GOT3 (cell line): Measurements from ENCODE around the gene EIF4G1.
"Not testable (repeated sequence)": the region's sequence is repeated elsewhere in the genome, so short reads cannot be mapped to it uniquely, and the experiment has no call there.

Experiments used
- DNase-seq: peaks from one replicate; lab custom pipeline; 2025; ENCODE audit warnings: mixed read lengths; lab: John Stamatoyannopoulos, UW

Gene EIF4G1

DNA sequence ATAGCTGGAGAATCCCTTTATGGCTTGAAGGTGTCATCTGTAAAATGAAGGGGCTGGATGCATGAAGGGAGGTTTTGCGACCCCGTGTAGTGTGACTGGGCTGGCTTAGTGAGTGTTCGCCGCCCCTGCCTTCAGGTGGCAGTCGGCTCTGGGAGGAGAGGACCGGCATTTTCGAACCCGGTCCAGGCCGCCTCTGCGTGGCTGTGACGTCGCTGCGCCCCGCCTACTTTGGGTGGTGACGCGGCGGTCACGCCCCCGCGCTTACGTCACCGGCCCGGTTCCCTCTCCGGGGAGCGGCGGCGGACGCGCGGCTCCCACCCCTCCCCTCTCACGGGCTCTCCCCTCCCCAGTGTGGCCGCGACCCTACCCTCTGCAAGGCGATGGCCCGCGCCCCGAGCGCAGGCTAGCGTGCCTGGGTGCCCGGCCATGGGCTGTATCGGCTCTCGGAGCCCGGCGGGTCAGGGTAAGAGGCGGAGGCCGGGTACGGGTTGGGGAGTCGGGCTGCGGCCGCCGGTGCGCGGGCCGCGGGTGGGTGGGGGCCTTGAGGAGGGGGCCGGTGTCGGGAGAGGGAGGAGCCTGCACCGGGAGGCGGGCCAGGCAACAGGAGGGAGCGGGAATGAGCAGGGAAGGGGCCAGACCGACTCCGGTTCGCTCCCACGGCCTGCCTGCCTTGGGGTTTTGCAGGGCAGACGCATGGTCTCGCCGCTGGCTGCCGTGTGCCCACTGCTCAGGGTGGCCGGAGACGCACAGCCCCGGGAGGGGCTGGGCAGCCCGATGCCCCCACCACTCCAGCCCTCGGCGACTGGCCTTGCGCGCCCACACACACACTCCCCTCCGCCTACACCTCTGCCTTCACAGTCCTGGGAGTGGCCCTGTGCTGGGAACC, 21.5 kb downstream of the EIF4G1 start:
- no peak for DNase-seq

DNA sequence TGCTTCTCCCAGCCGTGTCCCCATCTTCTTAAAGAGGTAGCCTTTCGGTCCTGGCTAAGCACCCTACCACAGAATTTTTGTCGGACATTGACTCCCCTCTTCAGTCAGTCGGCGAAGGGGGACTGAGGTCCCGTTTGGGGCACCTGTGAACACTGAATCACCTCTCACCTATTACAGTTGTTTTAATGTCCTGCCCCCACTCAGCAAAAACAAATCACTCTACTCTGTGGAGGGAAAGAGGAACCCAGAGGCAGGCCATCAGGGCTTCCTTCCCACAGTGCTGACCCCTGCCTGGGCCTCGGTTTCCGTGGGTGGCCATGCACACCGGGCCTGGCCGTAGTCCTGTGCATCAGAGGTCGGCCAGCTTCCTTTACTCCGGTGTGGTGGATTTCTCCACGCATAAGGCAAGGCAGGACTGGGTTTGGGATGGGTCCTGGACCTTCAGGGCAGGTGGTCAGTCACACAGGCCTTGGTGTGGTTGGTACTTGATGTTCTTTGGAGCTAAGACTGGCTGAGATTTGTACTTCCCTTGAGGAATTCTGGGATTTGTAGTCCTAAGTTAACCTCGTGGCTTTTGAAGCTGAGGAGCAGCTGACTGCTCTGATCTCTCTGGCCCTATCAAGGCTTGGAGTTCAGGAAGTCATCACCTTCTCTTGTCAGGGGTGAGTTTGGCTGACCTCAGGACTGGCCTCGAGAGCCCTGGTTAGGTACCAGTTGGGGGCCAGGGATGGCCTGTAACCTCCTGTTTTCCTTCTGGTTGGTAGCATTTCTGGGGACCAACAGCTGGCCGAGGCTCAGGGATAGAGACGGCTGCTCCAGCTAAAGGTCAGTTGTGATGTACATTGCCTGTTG, 22.4 kb downstream of the EIF4G1 start:
- no peak for DNase-seq

DNA sequence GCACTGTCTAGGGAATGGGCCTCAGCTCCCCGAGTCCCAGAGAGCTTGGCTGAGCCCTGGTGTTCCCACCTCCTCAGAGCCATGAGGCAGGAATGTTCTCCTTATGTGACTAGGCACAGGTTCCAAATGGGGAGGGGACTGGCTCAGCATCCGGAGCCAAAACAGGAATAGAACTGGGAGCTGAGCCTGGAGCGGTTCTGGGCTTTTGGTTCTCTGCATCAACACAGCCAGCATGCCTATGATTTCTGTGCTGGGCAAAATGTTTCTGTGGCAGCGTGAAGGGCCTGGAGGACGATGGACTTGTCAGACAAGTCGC, 23.0 kb downstream of the EIF4G1 start, which contains the start of gene FAM131A:
Gene FAM131A (plus strand): TSS at position 202 of the 316 bp plus-strand sequence. CDS start 31 bp downstream, at position 233.
- DNase-seq: no peak

DNA sequence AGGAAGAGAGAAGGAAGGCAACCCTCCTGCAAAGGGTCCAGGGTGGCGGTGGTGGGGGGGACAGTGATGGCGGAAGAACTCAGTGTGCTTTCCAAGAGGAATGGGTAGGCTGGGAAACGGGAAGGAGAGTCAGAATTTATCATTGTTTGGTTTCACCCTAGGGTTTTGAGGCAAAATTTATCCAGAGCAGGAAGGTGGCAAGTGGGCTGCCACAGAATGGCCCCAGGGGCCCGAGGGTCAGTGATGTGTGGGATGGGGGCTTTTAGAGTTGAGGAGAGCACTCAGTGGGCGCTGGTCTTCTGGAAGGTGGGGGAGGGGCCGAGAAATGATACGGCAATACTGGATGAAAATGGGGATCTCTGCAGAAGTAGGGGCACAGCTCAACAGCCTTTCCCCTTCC, 23.6 kb downstream of the EIF4G1 start:
- no peak for DNase-seq

DNA sequence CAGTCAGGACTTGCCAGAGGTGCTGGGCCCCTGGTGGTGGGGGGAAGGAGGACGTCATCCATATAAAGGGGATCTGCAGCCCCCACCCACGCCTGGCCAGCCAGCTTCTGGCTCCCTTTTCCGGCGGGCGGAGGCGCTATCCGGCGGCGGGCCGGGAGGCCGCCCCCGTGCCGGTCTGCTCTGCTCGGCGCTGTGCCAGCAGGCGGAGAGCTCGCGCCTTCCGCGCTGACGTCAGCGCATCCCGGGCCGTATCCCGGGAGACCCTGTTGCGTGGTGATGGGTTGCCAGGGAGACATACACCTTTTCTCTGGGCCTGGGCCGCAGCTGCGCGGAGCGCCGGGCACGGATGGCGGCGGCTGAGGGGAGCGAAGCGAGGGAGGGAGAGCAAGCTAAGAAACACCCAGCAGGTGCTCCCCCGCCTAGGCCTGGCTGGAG, 24.1 kb downstream of the EIF4G1 start:
- peak; percentile 37 for DNase-seq

DNA sequence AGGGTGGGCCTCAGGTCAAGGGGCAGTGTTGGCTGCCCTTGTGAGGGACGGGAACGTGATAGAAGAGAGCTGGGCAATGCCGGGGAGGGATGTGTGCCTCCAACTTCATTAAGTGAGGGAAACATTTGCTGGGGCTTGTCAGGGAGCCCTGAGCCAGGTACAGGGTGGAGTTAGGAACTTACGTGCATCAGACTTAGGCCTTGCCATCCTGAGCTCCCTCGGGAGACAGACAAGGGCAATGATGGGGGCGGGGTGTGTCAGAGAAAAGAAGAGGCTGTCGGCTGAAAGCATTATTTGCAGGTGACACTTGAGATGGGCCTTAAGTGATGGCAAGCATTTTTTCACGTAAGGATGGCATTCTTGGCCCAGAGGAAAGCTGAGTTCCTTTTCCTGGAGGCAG, 24.6 kb downstream of the EIF4G1 start:
- DNase-seq: no peak

DNA sequence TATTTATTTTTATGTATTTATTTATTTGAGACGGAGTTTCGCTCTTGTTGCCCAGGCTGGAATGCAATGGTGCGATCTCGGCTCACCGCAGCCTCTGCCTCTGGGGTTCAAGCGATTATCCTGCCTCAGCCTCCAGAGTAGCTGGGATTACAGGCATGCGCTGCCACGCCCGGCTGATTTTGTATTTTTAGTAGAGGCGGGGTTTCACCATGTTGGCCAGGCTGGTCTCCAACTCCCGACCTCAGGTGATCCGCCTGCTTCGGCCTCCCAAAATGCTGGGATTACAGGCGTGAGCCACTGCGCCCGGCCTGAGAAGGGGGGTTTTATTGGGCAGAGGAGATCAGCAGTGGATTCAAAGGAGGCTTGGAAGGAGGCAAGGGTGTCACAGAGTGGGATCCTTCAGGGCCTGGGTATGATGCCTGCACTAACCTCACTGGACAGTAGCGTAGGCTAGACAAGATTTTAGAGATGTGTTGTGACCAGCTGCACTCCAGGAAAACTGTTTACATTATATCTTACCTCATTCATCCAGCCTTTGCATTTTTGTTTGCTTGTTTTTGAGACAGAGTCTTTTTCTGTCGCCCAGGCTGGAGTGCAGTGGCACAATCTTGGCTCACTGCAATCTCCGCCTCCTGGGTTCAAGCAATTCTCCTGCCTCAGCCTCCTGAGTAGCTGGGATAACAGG, 25.2 kb downstream of the EIF4G1 start:
- DNase-seq: not testable (repeated sequence)

DNA sequence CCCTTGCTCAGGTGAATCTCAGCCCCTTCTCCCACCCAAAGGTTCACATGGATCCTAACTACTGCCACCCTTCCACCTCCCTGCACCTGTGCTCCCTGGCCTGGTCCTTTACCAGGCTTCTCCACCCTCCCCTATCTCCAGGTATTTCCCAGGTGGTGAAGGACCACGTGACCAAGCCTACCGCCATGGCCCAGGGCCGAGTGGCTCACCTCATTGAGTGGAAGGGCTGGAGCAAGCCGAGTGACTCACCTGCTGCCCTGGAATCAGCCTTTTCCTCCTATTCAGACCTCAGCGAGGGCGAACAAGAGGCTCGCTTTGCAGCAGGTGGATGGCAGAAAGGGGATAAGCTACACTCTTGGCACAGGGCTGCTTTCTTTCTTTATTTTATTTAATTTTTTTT, 27.5 kb downstream of the EIF4G1 start:
- DNase-seq: no peak

DNA sequence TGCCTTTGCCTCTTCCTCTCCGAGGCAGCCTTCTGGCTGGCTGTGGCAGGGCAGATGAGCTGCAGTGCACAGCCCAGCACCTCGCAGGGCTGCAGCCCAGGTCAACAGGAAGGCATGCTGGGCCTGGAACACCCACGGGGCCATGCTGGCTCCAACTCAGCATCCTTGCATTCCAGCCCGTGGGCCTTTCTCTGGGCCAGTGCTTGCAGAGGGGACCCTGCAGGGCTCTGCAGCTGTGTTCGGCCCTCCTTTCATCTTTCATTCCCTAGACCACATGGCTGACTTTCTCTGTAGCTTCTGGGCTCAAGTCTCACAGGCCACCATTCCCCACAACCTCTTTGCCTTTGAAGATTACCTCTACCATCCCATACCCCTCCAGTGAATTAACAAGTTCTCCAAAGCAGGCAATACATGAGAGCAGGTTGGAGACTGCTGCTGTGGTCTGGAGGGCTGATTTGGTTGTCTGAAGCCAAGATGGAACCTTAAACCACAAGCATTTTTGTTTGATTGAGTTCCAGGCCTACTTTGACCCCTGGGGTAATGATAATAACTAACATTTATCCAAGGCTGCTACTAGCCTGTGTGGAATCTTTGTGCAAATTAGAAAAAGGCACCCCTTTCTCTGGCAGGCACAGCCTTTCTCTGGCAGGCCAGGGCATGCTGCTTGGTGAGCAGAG, 28.9 kb downstream of the EIF4G1 start:
- no peak for DNase-seq

DNA sequence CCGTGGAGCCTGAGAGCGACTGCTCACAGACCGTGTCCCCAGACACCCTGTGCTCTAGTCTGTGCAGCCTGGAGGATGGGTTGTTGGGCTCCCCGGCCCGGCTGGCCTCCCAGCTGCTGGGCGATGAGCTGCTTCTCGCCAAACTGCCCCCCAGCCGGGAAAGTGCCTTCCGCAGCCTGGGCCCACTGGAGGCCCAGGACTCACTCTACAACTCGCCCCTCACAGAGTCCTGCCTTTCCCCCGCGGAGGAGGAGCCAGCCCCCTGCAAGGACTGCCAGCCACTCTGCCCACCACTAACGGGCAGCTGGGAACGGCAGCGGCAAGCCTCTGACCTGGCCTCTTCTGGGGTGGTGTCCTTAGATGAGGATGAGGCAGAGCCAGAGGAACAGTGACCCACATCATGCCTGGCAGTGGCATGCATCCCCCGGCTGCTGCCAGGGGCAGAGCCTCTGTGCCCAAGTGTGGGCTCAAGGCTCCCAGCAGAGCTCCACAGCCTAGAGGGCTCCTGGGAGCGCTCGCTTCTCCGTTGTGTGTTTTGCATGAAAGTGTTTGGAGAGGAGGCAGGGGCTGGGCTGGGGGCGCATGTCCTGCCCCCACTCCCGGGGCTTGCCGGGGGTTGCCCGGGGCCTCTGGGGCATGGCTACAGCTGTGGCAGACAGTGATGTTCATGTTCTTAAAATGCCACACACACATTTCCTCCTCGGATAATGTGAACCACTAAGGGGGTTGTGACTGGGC, 30.3 kb downstream of the EIF4G1 start:
- DNase-seq: no peak

DNA sequence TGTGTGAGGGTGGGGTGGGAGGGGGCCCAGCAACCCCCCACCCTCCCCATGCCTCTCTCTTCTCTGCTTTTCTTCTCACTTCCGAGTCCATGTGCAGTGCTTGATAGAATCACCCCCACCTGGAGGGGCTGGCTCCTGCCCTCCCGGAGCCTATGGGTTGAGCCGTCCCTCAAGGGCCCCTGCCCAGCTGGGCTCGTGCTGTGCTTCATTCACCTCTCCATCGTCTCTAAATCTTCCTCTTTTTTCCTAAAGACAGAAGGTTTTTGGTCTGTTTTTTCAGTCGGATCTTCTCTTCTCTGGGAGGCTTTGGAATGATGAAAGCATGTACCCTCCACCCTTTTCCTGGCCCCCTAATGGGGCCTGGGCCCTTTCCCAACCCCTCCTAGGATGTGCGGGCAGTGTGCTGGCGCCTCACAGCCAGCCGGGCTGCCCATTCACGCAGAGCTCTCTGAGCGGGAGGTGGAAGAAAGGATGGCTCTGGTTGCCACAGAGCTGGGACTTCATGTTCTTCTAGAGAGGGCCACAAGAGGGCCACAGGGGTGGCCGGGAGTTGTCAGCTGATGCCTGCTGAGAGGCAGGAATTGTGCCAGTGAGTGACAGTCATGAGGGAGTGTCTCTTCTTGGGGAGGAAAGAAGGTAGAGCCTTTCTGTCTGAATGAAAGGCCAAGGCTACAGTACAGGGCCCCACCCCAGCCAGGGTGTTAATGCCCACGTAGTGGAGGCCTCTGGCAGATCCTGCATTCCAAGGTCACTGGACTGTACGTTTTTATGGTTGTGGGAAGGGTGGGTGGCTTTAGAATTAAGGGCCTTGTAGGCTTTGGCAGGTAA, 31.1 kb downstream of the EIF4G1 start:
- peak; percentile 14 for DNase-seq

DNA sequence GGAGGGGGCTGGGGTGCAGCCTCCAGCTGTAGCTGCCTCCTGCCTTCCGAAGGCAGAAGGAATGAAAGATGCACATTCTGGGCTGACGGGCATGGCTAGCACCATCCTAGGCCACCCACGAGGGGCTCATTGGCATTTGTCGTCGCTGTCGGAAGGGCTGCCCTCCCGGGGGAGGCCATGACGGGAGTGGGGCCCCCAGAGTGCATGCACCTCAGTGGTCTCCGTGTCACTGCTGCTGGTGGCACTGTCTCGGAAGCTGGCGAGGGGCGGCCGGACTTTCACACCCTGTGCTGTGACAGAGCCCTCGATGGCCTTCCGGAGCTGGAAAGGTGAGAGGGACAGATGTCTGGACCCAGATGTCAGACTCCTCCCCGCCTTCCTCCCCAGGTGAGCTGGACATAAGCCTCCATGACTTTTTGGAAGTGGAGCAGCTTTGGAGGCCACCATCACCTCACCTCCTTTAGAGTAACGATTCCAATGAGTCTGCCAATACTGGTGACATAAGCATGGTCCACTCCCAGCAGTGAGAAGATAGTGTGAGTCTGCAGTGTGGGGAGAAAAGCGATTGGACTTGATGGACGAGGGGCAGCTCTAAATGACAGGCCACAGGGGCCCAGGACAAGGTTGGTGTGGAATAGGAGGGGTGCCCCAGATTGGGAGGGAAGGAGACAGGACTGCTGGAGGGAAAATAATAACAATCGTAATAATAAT, 32.2 kb downstream of the EIF4G1 start:
- DNase-seq: no peak

DNA sequence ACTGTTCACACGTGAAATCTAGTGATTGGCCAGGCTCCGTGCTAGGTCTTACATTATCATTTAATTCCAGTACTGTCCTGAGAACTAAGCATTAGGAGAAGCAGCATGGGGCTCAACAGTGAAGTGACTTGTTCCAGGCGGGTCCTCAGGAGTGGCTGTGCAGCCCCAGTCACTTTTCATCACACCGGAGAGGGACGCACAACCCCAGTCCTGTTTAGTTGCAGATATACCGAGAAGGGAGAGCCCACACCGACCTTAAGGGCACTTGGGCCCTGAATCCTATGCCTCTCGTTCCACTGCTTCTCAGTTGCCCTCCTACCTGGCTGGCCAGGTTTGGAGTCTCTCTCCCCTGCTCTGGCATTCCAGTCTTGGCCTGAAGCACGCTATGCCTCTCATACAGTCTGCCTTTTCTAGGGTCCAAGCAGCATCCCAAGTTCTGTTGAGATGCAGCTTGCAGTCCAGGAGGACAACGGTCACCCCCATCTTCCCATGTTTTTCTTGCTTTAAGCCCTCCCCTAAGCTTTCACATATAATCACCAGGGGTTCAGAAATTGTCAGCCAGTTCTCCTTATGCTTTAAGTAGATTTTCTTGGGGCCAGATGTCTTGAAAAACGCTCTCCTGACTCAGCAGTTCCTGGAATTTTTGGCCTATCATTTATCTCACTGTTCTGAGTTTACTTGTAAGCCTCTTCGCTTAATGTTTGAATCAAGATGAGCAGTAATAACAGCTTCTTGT, 33.1 kb downstream of the EIF4G1 start:
- no peak for DNase-seq

DNA sequence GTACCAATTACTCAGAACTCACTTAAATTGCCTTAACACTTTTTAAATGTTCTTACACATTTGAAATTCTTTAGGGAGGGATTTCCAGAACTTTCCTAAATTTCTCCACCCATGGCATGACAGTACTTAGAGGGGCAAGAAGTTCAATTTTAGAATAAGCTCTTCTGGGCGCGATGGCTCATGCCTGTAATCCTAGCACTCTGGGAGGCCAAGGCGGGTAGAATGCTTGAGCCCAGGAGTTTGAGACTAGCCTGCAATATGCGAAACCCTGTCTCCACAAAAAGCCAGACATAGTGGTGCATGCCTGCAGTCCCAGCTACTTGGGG, 33.6 kb downstream of the EIF4G1 start:
- no peak for DNase-seq

DNA sequence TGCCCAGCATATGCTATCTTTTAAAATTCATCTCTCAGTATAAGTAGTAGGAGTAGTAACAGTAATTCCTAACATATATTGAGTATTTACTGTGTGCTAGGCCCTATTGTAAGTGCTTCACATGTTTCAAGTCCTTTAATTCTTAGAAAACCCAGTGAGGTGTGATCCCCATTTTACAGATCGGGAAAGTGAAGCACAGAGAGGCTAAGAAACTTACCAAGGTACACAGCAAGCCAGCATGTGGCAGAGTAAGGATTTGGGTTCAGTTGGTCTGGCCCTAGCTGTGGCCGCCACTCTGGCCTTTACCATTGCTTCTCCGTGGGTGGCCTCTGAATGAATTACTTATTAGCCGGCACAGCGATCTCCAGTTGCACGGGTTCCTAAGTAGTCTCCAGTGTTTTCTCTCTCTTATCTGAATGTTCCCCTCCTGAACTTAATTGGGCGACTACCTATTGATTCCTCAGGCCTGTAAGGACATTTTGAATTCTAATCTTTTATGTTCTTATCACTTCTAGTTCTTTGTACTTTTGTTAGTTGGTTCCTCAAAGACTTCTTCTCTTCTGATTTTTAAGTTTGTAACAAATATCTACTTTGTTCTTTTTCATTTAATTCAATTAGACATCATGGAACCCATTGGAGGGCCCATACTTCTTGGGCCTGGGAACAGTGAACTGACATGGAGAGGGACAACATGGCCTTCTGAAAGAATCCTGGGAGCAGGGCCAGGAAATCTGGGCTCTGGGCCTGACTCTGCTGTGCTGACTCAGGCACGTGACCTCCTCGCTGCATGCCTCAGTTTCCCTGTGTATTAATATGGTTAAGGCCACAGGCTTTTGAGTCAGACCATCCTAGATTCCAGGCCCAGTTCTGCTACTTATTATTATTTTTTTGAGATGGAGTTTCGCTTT, 35.4 kb downstream of the EIF4G1 start:
- no peak for DNase-seq

DNA sequence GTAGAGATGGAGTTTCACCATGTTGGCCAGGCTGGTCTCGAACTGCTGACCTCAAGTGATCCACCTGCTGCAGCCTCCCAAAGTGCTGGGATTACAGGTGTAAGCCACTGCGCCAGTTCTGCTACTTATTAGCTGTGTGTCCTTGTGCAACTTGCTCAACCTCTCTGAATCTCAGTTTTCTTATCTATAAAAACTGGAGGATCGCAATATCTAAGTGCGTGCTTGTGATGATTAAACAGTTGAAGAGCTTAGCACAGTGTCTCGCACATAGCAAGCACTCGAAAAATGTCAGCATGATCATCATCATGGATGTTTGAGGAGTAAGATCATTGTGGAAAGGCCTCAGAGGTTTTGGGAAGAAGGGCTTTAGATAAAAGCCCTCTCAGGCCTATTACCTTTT, 36.2 kb downstream of the EIF4G1 start:
- DNase-seq: no peak

DNA sequence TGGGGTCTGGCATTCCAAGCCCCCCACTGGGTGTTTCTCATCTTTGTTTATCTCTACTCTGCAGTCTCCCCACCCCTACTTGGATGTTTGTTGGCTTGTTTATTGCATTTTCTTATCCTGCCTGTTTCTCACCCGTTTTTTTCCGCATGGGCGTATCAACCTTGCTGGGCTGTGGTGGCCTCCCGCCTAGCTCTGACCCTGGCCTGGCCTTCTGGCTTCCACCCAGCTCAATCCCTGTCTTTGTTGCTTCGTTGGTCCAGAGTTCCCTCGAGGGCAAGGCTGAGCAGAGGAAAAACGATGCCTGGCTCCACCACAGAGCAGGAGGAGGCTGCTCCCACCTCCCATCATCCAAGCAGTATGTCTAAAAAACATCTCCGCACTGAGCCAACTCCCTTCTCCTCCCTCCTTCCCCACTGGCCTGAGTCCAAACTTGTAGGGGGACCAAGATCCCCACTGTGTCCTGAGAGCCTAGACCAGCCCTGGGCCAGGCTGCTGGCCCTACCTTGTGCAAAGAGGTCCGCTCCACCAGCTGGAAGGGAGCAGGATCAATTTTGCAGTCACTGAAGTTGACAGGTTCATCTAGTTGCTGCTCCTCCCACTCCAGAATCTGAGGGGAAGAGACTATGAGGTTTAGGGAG, 37.2 kb downstream of the EIF4G1 start:
- no peak for DNase-seq
